GM19455 (cell line): ENCODE data around the gene CHD2.
A peak's percentile ranks its signal among the peaks of the same experiment; 100 is the strongest.

Source experiments
- ATAC-seq: cut with Tn5 transposase; IDR thresholded peaks from one replicate; pipeline ENCODE4 v1.9.1; 2021; ENCODE audit not compliant: unreplicated experiment

CHD2 gene

DNA sequence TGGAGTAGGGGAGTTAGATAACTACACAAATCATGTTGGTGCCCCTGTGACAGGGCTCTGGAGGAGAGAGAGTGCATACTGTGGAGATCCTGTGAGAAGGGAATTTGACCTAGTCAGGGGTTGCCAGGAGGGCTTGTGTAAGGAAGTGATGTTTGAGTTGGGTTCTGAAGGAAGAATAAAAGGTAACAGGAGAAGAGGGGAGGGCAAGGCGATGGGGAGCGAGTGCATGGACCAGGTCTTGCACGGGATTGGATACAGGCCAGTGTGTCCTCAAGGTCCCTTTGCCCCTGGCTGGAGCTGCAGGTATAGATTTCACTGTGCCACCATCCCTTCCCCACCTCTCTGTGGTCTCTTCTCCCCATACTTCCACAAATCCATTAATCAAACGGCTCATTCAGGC lies 105.0 kb downstream of the CHD2 start:
- ATAC-seq, result no peak

- no peak for ATAC-seq
Observed at GRCh38 chr15:93007994-93008393, 107.9 kb downstream of the CHD2 start.

GRCh38 chr15:93012786-93013185 lies 112.7 kb downstream of the CHD2 start:
- ATAC-seq, result no peak

DNA sequence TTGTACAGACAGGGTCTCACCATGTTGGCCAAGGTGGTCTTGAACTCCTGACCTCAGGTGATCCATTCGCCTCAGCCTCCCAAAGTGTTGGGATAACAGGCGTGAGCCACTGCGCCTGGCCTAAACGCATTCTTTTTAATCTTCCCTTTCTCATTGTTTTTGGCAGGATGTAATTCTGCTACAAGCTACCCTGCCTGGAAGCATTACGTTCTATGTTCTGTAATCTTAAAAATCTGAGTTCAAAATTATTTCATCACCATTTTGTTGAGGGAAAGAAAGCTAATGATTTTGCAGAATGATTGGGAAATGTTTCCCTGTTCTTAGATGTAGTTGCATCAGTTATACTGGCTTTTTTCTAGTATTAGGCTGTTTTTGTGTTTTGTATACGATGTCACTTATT lies 117.4 kb downstream of the CHD2 start:
- no peak for ATAC-seq

DNA sequence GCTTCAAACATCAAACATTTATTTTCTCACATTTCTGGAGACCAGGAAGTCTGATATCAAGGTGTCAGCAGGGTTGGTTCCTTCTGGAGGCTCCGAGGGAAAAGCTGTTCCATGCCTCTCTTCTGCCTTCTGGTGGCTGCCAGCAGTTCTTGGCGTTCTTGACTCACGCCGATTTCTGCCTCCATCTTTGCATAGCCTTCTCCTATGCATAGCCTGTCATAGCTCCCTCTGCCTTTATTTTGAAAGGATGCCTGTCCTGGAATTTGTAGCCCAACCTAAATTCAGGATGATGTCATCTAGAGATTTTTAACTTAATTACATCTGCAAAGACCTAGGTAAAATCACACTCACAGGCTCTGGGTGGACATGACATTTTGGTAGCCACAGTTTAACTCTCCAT lies 118.5 kb downstream of the CHD2 start:
- no peak for ATAC-seq

- ATAC-seq, result no peak
Observed at GRCh38 chr15:93019090-93019489, 119.0 kb downstream of the CHD2 start.

- no peak for ATAC-seq
Observed at GRCh38 chr15:93019971-93020370, 119.8 kb downstream of the CHD2 start.

DNA sequence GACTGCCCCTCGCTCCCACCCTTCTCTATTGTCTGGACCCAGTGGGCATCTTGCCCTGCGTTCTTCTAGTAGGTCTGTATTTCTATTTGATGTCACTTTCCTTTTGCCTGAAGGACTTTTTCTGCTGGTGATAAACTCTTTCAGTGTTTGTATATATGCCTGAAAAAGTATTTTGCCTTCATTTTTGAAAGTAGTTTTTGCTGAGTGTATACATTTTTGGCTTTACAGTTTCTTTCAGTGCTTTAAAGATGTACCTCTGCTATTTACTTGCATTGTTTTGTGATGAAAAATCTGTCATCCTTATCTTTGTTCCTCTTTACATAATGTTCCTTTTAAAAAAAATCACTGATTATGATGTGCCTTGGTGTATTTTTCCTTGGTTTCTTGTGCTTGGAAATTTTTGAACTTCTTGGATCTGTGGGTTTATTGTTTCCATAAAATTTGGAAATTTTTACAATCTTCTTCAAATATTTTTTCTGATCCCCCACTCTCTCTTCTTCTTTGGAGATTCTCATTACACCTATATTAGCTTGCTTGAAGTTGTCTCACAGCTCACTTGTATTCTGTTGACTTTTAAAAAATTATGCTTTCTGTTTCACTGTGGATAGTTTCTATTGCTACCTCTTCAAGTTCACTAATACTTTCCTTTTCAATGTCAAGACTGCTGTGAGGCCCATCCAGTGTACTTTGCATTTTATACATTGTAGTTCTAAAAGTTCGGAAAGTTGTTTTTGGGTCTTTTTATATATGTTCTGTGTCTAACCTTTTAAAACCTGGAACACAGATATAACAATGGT lies 121.0 kb downstream of the CHD2 start:
- peak; percentile 65 for ATAC-seq

DNA sequence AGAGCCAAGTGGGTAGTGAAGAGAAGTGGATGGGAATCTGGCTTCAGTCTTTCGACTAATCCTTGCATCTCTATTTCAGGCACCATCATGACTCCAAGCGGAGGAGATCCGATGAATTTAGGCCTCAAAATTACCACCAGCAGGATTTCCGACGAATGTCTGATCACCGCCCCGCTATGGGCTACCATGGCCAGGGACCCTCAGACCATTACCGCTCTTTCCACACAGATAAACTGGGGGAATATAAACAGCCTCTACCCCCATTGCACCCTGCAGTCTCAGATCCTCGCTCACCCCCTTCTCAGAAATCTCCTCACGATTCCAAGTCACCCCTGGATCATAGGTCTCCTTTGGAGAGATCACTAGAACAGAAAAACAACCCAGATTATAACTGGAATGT lies 124.2 kb downstream of the CHD2 start:
- ATAC-seq, result no peak

DNA sequence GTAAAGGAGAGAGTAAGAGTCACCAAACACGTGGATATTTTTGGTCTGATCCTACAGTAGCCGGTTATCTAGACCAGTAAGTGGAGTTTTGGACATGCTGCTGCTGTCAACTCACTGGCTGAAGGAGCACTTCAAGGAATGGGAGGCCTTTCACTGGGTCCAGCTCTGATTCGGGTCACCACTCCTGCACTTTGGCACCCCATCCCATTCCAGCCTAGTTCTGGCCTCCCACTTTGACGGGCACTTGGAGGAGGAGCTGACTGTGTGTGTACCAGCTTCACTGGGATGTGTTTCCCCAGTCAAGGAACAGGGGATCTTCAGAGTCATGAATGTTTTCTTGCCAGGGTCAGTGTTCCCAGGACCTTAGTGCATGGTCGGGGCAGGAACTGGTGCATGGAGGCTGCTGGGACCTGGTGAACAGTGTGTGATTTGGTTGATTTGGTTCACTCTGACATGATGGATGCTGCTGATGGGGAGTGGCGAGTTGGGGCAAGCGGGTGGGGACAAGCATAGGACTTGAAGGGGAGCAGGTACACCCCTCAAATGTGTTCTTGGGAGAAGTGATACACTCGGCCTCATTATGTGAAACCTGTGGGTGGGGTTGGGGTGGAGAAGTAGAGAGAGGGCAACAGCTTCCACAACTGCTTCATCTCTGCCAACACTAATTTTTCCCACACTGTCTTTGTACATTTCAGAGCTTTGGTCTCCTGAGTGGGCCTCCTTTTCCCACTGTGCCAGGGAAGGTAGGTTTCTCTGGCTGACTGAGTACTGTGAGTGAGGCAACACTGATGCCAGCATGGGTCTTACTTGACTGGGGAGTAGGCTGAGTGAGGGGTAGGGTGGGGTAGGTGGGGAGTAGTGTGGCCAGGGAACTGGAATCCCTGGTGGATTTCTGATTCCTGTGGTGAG lies 124.8 kb downstream of the CHD2 start:
- no peak for ATAC-seq

- no peak for ATAC-seq
Observed at GRCh38 chr15:93025625-93025982, 125.5 kb downstream of the CHD2 start.

GRCh38 chr15:93026380-93026817 lies 126.3 kb downstream of the CHD2 start:
- no peak for ATAC-seq

DNA sequence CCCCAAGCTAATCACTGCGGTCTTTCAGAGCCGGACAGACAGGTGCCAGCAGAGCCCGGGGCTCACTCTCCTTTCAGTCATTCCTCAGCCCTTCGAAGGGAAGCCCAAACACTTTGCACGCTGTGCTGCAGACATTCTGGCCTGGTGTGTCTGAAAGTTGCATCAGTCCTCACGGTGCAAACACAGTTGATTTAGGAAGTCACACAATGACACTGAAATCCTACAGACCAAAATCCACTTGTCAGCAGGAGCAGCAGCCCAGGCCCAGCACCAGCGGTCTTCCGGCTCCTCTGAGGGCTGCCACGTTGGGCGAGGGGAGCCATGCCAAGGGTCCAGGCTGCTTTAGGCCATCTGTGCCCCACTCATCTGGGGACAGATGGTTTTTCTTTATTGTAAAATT lies 127.3 kb downstream of the CHD2 start:
- ATAC-seq, result no peak

DNA sequence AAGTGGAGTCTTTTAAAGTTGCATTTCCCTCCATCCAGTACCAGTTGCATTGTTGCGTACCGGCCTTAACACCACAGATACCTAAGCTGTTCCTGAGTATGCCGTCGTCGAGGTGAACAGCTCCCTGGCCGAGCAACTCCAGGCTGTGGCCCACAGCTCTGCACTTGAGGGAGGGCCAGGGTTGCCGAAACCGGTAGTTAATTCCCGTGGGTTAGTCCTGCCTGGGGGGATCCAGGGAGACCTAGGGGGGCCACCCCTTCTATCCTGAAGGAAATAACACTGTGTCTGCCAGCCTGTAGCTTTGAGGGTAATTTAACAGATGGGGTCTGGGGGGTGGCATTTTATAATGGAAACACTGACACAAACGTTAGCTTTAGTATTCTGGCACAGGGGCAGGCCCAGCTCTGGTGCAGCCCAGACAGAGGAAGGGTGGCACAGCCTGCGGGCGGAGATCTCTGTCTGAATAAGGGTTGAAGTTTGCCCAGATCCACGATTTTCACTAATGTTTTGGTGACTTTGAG lies 128.0 kb downstream of the CHD2 start:
- ATAC-seq, result no peak

DNA sequence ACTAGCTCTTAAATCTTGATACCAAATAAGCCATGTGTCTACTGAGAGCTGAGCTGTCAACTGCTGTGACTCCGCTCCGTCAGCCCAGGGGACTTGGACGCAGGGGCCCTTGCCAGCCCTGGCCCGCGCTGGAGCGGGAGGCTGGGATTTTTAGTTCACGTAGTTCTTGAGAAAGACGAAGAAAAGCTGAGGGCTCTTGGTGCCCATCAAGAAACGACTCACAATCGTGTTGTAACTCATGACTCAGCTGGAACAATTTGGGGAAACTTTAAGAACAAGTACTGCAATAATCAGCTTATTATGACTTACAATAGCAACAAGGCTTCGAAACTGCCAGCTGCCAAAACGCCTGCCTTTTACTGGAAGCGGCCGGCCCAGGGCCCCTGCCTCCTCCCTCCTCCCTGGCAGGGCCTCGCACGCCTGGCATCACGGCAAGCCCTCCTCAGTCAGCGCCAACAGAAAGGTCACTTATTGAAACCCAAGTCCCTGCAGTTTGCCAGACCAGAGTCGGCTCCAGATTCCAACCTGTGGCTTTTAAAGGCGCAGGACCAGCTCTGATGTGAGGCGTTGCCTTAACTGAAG lies 128.6 kb downstream of the CHD2 start:
- no peak for ATAC-seq

DNA sequence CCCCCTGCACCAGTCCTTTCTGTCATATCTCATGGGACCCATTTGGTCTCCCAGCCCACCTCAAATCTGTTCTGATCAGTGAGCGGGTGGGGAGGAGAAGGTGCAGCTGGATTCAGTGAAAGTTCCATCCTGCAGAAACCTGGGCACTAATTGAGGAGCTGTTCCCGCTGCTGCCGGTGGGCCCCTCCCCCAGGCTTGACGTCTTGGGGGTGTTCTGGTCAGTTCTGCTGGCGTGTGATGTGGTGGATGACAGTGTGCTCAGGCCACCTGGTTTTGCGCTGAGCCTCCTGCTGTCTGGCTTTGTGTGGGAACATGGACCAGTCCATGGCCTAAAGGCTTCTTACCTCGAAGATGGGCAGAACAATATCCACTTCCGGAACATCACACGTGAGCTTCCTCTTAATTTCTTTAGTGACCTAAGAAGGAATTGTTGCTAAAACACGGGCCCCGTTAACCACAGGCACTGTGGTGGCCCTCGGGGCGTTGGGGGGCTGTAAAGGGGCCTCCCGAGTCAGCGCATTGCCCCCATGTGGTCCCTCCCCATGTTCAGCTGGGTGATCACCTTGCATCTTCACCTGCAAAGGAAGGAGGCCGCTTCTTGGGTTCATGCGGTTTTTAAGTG lies 129.2 kb downstream of the CHD2 start:
- ATAC-seq, result no peak

GRCh38 chr15:93029836-93030429 lies 129.8 kb downstream of the CHD2 start:
- no peak for ATAC-seq

- ATAC-seq, result peak; percentile 88
Observed at GRCh38 chr15:93030430-93031102, 130.4 kb downstream of the CHD2 start.

GRCh38 chr15:93031103-93031464 lies 131.0 kb downstream of the CHD2 start:
- no peak for ATAC-seq
